WERI-Rb-1 (cell line): ENCODE results near the gene ANKRD66.

ENCODE experiments used
- DNase-seq: peaks from one replicate; pipeline ENCODE4 v3.0.0-alpha.2; 2020
- H3K27ac ChIP-seq: fragments of 250-450 bp; sonication (Bioruptor Pico); 2 replicates; pipeline ENCODE4 v1.5.1; 2020; ENCODE audit warnings: mild to moderate bottlenecking, moderate library complexity
- H3K27me3 ChIP-seq: fragments of 250-450 bp; sonication (Bioruptor Pico); 2 replicates; pipeline ENCODE4 v1.5.1; 2021; ENCODE audit warnings: mild to moderate bottlenecking, low read depth, moderate library complexity; ENCODE audit not compliant: insufficient read depth, severe bottlenecking
- H3K36me3 ChIP-seq: fragments of 250-450 bp; sonication (Bioruptor Pico); 2 replicates; pipeline ENCODE4 v1.5.1; 2020; ENCODE audit warnings: mild to moderate bottlenecking, moderate library complexity
- H3K4me3 ChIP-seq: 2 replicates; pipeline ENCODE4 v1.5.1; 2011; ENCODE audit warnings: low read depth, mild to moderate bottlenecking, control low read depth, low read length
- H3K9me3 ChIP-seq: fragments of 250-450 bp; sonication (Bioruptor Pico); 2 replicates; pipeline ENCODE4 v1.5.1; 2021; ENCODE audit warnings: mild to moderate bottlenecking, moderate library complexity; ENCODE audit not compliant: severe bottlenecking
- CTCF ChIP-seq: IDR thresholded peaks from 2 replicates; pipeline ENCODE4 v1.5.1; 2011; ENCODE audit warnings: low read depth, mild to moderate bottlenecking, control low read depth, inconsistent platforms, low read length

ANKRD66 gene

GRCh38 chr6:46755865-46756264, 9.1 kb downstream of the ANKRD66 start:
- no peak overlapping the region for H3K4me3 ChIP-seq
- no peak overlapping the region for H3K27ac ChIP-seq
- H3K9me3 ChIP-seq: no peaks in the 10 kb centered on the region
- TF ChIP-seq CTCF: no peak
- no peaks in the 10 kb centered on the region for H3K36me3 ChIP-seq
- DNase-seq: no peak
- no peaks in the 10 kb centered on the region for H3K27me3 ChIP-seq

GRCh38 chr6:46756469-46757213, 9.9 kb downstream of the ANKRD66 start:
- Histone ChIP-seq H3K36me3 (no peaks in the 10 kb centered on the region), H3K9me3 (no peaks in the 10 kb centered on the region), H3K4me3 (no peak overlapping the region), H3K27me3 (no peaks in the 10 kb centered on the region), H3K27ac (no peak overlapping the region)
- peak; percentile 74 for DNase-seq
- no peak for TF ChIP-seq CTCF

GRCh38 chr6:46757214-46757596, 10.5 kb downstream of the ANKRD66 start:
- DNase-seq: peak; percentile 70
- no peak for TF ChIP-seq CTCF
- H3K36me3 ChIP-seq: no peaks in the 10 kb centered on the region

GRCh38 chr6:46758960-46759753, 12.4 kb downstream of the ANKRD66 start:
- no peak for DNase-seq
- H3K27ac ChIP-seq: no peak overlapping the region
- H3K9me3 ChIP-seq: no peaks in the 10 kb centered on the region
- H3K4me3 ChIP-seq: no peak overlapping the region
- no peaks in the 10 kb centered on the region for H3K27me3 ChIP-seq
- TF ChIP-seq CTCF: no peak
- no peaks in the 10 kb centered on the region for H3K36me3 ChIP-seq

More at GRCh38 chr6:46757214-46757596, 10.5 kb downstream of the ANKRD66 start:
- no peak overlapping the region for H3K27ac ChIP-seq
- H3K4me3 ChIP-seq: no peak overlapping the region
- H3K27me3 ChIP-seq: no peaks in the 10 kb centered on the region
- H3K9me3 ChIP-seq: no peaks in the 10 kb centered on the region

- Histone ChIP-seq H3K9me3 (no peaks in the 10 kb centered on the region), H3K4me3 (no peak overlapping the region), H3K36me3 (no peaks in the 10 kb centered on the region), H3K27me3 (no peaks in the 10 kb centered on the region), H3K27ac (peak overlapping the region; percentile 43)
- no peak for TF ChIP-seq CTCF
- DNase-seq: peak; percentile 94
Observed at GRCh38 chr6:46760925-46761324, 14.2 kb downstream of the ANKRD66 start.
